ENCODE results near the gene SOX6.

Gene SOX6

GRCh38 chr11:16169956-16170847, 186.1 kb downstream of the SOX6 start:
- peaks cover 33% of the 10 kb centered on the region for H3K4me1 ChIP-seq (ENCODE audit: control insufficient read depth, insufficient read depth, low read length)
- no peaks in the 10 kb centered on the region for H3K27me3 ChIP-seq (ENCODE audit: control insufficient read depth, insufficient read depth, low read length)
- H3K9me3 ChIP-seq (ENCODE audit: control insufficient read depth, insufficient read depth, low read depth, low read length): no peaks in the 10 kb centered on the region
- no peak overlapping the region for H3K9ac ChIP-seq (ENCODE audit: low read length)
- no peak overlapping the region for H3K4me3 ChIP-seq (ENCODE audit: low read depth, low read length)
- no peaks in the 10 kb centered on the region for H3K36me3 ChIP-seq (ENCODE audit: control insufficient read depth, insufficient read depth, low read length)
- H3K27ac ChIP-seq (ENCODE audit: low read depth, low read length): no peak overlapping the region

- no peaks in the 10 kb centered on the region for H3K36me3 ChIP-seq (ENCODE audit: control insufficient read depth, insufficient read depth, low read length)
- H3K9ac ChIP-seq (ENCODE audit: low read length): no peak overlapping the region
- H3K27ac ChIP-seq (ENCODE audit: low read depth, low read length): no peak overlapping the region
- no peaks in the 10 kb centered on the region for H3K9me3 ChIP-seq (ENCODE audit: control insufficient read depth, insufficient read depth, low read depth, low read length)
- no peak overlapping the region for H3K4me3 ChIP-seq (ENCODE audit: low read depth, low read length)
- no peaks in the 10 kb centered on the region for H3K27me3 ChIP-seq (ENCODE audit: control insufficient read depth, insufficient read depth, low read length)
- H3K4me1 ChIP-seq (ENCODE audit: control insufficient read depth, insufficient read depth, low read length): peaks cover 33% of the 10 kb centered on the region
These were observed 186.8 kb downstream of the SOX6 start for GRCh38 chr11:16169541-16169940.

DNA sequence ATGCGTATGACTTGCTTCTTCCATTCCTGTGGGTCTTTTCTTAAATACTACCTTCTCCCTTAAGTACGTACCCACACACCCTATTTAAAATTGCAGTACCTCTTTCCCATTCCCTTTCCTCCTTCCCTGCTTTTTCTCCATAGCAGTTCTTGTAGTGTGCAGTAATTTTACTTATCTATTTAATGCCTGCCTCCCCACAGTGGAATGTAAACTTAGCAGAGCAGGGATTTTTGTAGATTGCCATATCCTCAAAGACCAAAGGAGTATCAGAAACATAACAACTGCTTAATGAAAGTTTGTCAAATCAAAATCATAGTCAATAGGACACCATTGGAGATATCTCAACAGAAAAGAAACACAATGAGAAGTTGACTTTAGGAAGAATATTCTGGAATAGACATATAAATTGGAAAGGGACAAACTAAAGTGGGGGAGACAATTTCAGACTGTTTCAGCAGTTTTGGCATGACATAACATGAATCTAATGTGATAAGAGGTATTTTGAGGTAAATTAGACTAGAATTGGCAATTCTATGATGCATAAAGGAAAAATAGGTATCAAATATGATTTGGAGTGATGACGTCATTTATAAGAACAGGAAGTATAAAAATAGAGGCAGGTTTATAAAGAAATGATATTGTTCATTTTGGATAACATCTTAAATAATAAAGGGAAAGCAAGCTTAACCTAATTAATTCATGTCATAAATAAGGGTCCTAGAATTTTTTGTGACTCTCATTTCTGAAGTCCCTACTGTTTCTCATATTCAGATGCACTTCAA, 188.4 kb downstream of the SOX6 start:
- Histone ChIP-seq H3K4me3 (ENCODE audit: low read depth, low read length) (no peak overlapping the region), H3K4me1 (ENCODE audit: control insufficient read depth, insufficient read depth, low read length) (peaks cover 33% of the 10 kb centered on the region), H3K36me3 (ENCODE audit: control insufficient read depth, insufficient read depth, low read length) (no peaks in the 10 kb centered on the region), H3K9ac (ENCODE audit: low read length) (no peak overlapping the region), H3K27me3 (ENCODE audit: control insufficient read depth, insufficient read depth, low read length) (no peaks in the 10 kb centered on the region), H3K9me3 (ENCODE audit: control insufficient read depth, insufficient read depth, low read depth, low read length) (no peaks in the 10 kb centered on the region), H3K27ac (ENCODE audit: low read depth, low read length) (no peak overlapping the region)

DNA sequence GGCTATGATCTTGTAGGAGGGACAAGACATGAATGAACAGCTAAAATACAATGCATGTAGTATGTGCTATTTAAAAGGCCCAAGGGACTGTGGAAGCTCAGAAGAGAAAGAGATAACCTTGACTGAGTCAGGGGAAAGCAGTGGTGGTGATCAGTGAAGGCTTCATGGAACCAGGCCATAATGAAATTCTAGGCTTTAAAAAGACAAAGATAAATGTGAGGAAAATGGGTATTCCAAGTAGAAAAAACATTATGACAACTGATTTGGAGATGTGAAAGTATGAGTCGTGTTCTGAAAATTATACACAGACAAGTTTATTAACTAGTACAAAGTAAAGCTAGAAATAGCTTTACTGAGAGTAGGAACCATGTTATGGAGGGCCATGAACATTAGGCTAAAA, 189.8 kb downstream of the SOX6 start:
- Histone ChIP-seq H3K9me3 (ENCODE audit: control insufficient read depth, insufficient read depth, low read depth, low read length) (no peaks in the 10 kb centered on the region), H3K27me3 (ENCODE audit: control insufficient read depth, insufficient read depth, low read length) (no peaks in the 10 kb centered on the region), H3K4me3 (ENCODE audit: low read depth, low read length) (no peak overlapping the region), H3K9ac (ENCODE audit: low read length) (no peak overlapping the region), H3K4me1 (ENCODE audit: control insufficient read depth, insufficient read depth, low read length) (peaks cover 21% of the 10 kb centered on the region), H3K36me3 (ENCODE audit: control insufficient read depth, insufficient read depth, low read length) (no peaks in the 10 kb centered on the region), H3K27ac (ENCODE audit: low read depth, low read length) (no peak overlapping the region)

- no peaks in the 10 kb centered on the region for H3K27me3 ChIP-seq (ENCODE audit: control insufficient read depth, insufficient read depth, low read length)
- no peak overlapping the region for H3K27ac ChIP-seq (ENCODE audit: low read depth, low read length)
- no peaks in the 10 kb centered on the region for H3K36me3 ChIP-seq (ENCODE audit: control insufficient read depth, insufficient read depth, low read length)
- no peaks in the 10 kb centered on the region for H3K4me1 ChIP-seq (ENCODE audit: control insufficient read depth, insufficient read depth, low read length)
- H3K9ac ChIP-seq (ENCODE audit: low read length): no peak overlapping the region
- no peak overlapping the region for H3K4me3 ChIP-seq (ENCODE audit: low read depth, low read length)
- no peaks in the 10 kb centered on the region for H3K9me3 ChIP-seq (ENCODE audit: control insufficient read depth, insufficient read depth, low read depth, low read length)
These were observed 196.2 kb downstream of the SOX6 start for GRCh38 chr11:16160146-16160545.

DNA sequence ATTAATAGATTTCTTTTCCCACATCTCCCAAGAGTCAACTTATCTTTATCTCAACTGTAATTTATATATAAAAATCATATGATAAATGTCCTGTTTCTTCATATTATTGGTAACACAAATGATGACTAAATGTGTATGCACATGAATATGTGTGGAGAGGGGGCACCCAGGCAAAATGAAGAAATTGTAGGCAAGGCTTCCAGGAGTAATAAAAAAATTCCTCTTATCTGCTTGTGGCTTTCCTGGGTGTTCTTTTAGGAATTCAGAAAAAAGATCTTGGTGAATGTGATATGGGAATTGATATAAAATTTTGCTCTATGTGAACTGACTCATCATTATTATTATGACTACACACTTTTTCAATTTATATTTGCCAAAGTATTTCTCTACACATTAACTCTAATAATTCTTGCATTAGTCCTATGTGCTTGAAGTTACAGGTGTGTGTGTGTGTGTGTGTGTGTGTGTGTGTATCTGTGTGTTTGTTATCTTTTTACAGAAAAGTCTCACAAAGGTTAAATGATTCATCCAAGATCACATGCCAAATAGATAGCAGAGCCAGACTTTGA, 197.8 kb downstream of the SOX6 start:
- Histone ChIP-seq H3K36me3 (ENCODE audit: control insufficient read depth, insufficient read depth, low read length) (no peaks in the 10 kb centered on the region), H3K9ac (ENCODE audit: low read length) (no peak overlapping the region), H3K9me3 (ENCODE audit: control insufficient read depth, insufficient read depth, low read depth, low read length) (no peaks in the 10 kb centered on the region), H3K27me3 (ENCODE audit: control insufficient read depth, insufficient read depth, low read length) (no peaks in the 10 kb centered on the region), H3K4me1 (ENCODE audit: control insufficient read depth, insufficient read depth, low read length) (no peaks in the 10 kb centered on the region), H3K4me3 (ENCODE audit: low read depth, low read length) (no peak overlapping the region), H3K27ac (ENCODE audit: low read depth, low read length) (no peak overlapping the region)

GRCh38 chr11:16157327-16157726, 199.0 kb downstream of the SOX6 start:
- H3K9me3 ChIP-seq (ENCODE audit: control insufficient read depth, insufficient read depth, low read depth, low read length): no peaks in the 10 kb centered on the region
- H3K27ac ChIP-seq (ENCODE audit: low read depth, low read length): no peak overlapping the region
- H3K27me3 ChIP-seq (ENCODE audit: control insufficient read depth, insufficient read depth, low read length): no peaks in the 10 kb centered on the region
- no peaks in the 10 kb centered on the region for H3K36me3 ChIP-seq (ENCODE audit: control insufficient read depth, insufficient read depth, low read length)
- no peaks in the 10 kb centered on the region for H3K4me1 ChIP-seq (ENCODE audit: control insufficient read depth, insufficient read depth, low read length)
- H3K9ac ChIP-seq (ENCODE audit: low read length): no peak overlapping the region
- no peak overlapping the region for H3K4me3 ChIP-seq (ENCODE audit: low read depth, low read length)

GRCh38 chr11:16155448-16155847, 200.9 kb downstream of the SOX6 start:
- Histone ChIP-seq H3K9ac (ENCODE audit: low read length) (no peak overlapping the region), H3K4me1 (ENCODE audit: control insufficient read depth, insufficient read depth, low read length) (no peaks in the 10 kb centered on the region), H3K27ac (ENCODE audit: low read depth, low read length) (no peak overlapping the region), H3K4me3 (ENCODE audit: low read depth, low read length) (no peak overlapping the region), H3K9me3 (ENCODE audit: control insufficient read depth, insufficient read depth, low read depth, low read length) (no peaks in the 10 kb centered on the region), H3K27me3 (ENCODE audit: control insufficient read depth, insufficient read depth, low read length) (no peaks in the 10 kb centered on the region), H3K36me3 (ENCODE audit: control insufficient read depth, insufficient read depth, low read length) (no peaks in the 10 kb centered on the region)

DNA sequence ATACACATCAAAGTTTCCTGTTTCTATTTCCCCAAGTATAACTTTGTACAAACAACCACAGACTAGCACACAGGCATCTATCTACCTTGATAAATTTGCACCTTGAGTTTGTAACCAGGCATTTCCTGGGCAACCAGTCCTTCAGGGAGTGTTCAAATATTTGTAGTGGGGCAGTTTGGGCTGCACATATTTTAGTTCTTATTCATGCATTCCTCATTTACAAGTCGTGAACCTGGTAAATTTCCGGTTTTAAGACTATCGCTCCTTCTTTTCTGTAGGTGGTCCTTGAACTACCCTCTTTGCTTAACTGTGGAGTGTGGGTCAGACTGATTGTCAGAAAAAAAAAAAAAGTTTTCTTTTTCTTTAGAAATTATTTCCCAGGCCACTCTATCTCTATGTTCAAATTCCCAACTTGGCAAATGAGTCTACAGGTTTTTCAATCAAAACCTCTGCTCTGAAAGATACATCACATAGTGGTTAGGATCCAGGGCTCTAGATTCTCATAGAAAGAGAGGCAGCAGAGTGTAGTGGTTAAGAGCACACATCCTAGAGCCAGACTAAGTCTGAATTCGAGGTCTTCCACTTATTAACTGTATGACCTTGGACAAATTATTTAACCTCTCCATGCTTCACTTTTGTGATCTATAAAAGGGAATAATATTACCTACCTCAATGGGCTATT, 201.5 kb downstream of the SOX6 start:
- Histone ChIP-seq H3K9me3 (ENCODE audit: control insufficient read depth, insufficient read depth, low read depth, low read length) (no peaks in the 10 kb centered on the region), H3K9ac (ENCODE audit: low read length) (no peak overlapping the region), H3K27ac (ENCODE audit: low read depth, low read length) (no peak overlapping the region), H3K4me3 (ENCODE audit: low read depth, low read length) (no peak overlapping the region), H3K36me3 (ENCODE audit: control insufficient read depth, insufficient read depth, low read length) (no peaks in the 10 kb centered on the region), H3K27me3 (ENCODE audit: control insufficient read depth, insufficient read depth, low read length) (no peaks in the 10 kb centered on the region), H3K4me1 (ENCODE audit: control insufficient read depth, insufficient read depth, low read length) (no peaks in the 10 kb centered on the region)

- H3K9ac ChIP-seq (ENCODE audit: low read length): no peak overlapping the region
These were observed 202.4 kb downstream of the SOX6 start for GRCh38 chr11:16153951-16154350.

More at GRCh38 chr11:16153951-16154350, 202.4 kb downstream of the SOX6 start:
- no peak overlapping the region for H3K4me3 ChIP-seq (ENCODE audit: low read depth, low read length)
- no peaks in the 10 kb centered on the region for H3K36me3 ChIP-seq (ENCODE audit: control insufficient read depth, insufficient read depth, low read length)
- H3K27ac ChIP-seq (ENCODE audit: low read depth, low read length): no peak overlapping the region
- no peaks in the 10 kb centered on the region for H3K27me3 ChIP-seq (ENCODE audit: control insufficient read depth, insufficient read depth, low read length)
- no peaks in the 10 kb centered on the region for H3K4me1 ChIP-seq (ENCODE audit: control insufficient read depth, insufficient read depth, low read length)
- no peaks in the 10 kb centered on the region for H3K9me3 ChIP-seq (ENCODE audit: control insufficient read depth, insufficient read depth, low read depth, low read length)

Data from HUES6 (cell line).